Testis (tissue), 2 donors: Measurements from ENCODE around the gene SBNO2.

Source experiments
- POLR2A ChIP-seq: fragments of 450-650 bp; IDR thresholded peaks from one replicate; pipeline ENCODE4 v1.6.1; 2017; ENCODE audit warnings: antibody characterized with exemption, mild to moderate bottlenecking, moderate library complexity
- TF ChIP-seq, protein P1 (sequence below), 3 experiments: fragments of 450-650 bp in 2 of 3; fragments of 200-600 bp in 1 of 3; sonication (generic) in 1 of 3; IDR thresholded peaks; one replicate each; pipeline ENCODE4 v1.5.1; 2016 to 2019; ENCODE audit warnings: antibody characterized with exemption in 3 of 3, mild to moderate bottlenecking in 2 of 3, moderate library complexity in 1 of 3

GRCh38 chr19:1182727-1183126 is 8.7 kb upstream of the SBNO2 start:
- TF ChIP-seq, protein P1, sequence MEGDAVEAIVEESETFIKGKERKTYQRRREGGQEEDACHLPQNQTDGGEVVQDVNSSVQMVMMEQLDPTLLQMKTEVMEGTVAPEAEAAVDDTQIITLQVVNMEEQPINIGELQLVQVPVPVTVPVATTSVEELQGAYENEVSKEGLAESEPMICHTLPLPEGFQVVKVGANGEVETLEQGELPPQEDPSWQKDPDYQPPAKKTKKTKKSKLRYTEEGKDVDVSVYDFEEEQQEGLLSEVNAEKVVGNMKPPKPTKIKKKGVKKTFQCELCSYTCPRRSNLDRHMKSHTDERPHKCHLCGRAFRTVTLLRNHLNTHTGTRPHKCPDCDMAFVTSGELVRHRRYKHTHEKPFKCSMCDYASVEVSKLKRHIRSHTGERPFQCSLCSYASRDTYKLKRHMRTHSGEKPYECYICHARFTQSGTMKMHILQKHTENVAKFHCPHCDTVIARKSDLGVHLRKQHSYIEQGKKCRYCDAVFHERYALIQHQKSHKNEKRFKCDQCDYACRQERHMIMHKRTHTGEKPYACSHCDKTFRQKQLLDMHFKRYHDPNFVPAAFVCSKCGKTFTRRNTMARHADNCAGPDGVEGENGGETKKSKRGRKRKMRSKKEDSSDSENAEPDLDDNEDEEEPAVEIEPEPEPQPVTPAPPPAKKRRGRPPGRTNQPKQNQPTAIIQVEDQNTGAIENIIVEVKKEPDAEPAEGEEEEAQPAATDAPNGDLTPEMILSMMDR (IDR thresholded peaks at IDR 0.05): no peak
- no peak for TF ChIP-seq POLR2A
